ENCODE data around the gene TSPAN33.
"Not testable (repeated sequence)": the region's sequence is repeated elsewhere in the genome, so short reads cannot be mapped to it uniquely, and the experiment has no call there.

Gene TSPAN33

GRCh38 chr7:129170441-129171021, 26.0 kb downstream of the TSPAN33 start:
- DNase-seq (ENCODE audit: low read depth in 2 of 2): no peak

- DNase-seq (ENCODE audit: low read depth in 2 of 2): not testable (repeated sequence)
Measured at GRCh38 chr7:129173861-129174260, 29.4 kb downstream of the TSPAN33 start.

DNA sequence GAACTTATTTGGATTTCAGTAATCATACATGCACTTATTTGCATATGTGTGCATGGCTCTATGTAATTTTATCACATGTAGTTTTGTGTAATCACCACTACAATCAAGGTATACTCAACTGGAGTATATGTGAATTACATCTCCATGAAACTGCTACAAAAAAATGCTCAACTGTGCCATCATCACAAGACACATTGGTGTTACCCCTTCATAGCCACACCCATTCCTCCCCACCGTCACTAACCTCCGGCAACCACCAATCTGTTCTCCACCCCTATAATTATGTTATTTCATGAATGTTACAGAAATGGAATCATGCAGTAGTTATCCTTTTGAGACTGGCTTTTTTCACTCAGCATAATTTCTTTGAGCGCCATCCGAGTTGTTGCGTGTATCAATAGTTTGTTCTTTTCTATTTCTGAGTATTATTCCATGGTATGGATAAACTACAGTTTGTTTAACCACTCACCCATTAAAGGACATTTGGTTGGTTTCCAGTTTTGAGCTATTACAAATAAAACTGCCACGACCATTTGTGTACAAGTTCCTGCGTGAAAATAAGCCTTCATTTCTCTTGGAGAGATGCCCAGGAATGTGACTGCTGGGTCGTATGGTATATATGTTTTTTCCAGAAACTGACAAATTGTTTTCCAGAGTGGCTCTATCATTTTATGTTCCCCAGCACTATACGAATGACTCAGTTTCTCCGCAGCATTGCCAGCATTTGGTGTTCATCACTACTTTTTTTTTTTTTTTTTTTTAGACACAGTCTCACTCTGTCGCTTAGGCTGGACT, 32.6 kb downstream of the TSPAN33 start:
- DNase-seq (ENCODE audit: low read depth in 2 of 2): no peak

GRCh38 chr7:129184981-129185670, 40.6 kb downstream of the TSPAN33 start:
- DNase-seq (ENCODE audit: low read depth in 2 of 2): no peak

- no peak for DNase-seq (ENCODE audit: low read depth in 2 of 2)
Measured at GRCh38 chr7:129186749-129187260, 42.3 kb downstream of the TSPAN33 start.

DNA sequence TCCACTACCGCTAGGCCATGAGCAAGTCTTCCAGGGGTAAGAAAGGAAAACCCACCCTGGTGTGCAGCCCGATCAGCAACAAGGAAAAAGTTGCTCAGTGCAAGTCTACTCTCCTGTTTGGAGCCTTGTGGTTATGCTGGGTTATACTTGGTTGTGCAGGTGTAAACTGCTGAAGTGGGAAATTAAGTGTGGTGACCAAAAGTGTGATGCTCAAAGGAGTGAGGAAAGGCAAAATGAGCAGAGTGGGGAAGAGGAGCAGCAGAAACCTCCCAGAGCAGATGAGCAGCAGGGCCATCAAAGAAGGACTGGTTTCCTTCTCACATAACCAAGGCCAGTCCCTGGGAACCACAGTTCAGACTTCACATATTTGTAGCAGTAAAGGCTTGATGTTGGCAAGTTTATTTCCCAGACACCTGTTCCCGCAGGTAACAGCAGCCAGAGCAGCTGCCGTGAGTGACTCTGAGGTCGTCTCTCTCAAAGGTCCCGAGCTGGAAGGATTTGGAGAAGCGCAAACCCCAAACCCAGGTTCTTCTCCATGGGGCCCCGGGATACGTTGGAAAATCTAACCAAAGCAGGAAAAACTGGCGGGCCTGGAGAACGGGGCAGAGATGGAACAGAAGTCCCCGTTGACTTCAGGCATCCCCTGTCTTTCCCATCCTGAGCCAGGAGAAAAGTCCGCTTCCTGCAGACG, 43.3 kb downstream of the TSPAN33 start:
- DNase-seq (ENCODE audit: low read depth in 2 of 2): no peak

DNA sequence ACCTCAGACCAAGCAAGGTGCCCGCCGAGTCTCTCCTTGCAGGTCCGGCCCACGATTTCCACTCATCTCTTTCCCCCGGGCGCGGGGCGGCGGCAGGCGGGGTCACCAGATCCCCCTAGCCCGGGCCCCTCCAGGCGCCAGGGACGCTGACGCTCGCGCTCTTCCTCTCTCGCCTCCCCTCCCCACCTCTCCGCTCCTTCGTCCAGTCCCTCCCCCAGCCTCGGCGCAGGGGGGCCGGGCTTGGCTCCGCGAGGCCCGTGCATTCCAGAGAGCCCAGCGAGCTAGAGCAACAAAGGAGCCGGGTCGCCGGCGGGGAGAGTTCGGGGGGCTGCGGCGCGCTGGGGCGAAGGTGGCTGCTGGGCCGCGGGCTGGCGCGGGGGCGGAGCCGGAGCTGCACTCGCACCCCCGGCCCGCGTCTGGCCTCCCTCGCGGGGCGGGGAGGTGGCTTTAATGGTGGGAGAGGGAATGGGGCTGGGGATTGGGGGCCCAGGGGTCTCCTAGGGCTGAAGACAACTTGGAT, 43.9 kb downstream of the TSPAN33 start, which contains the start of gene SMO:
SMO (plus strand) TSS at position 262 of the 520 bp plus-strand sequence. CDS start 519 bp downstream, outside the sequence.
- no peak for DNase-seq (ENCODE audit: low read depth in 2 of 2)

GRCh38 chr7:129188892-129189660, 44.6 kb downstream of the TSPAN33 start:
- no peak for DNase-seq (ENCODE audit: low read depth in 2 of 2)

- DNase-seq (ENCODE audit: low read depth in 2 of 2): no peak
Measured at GRCh38 chr7:129189661-129190310, 45.3 kb downstream of the TSPAN33 start.

DNA sequence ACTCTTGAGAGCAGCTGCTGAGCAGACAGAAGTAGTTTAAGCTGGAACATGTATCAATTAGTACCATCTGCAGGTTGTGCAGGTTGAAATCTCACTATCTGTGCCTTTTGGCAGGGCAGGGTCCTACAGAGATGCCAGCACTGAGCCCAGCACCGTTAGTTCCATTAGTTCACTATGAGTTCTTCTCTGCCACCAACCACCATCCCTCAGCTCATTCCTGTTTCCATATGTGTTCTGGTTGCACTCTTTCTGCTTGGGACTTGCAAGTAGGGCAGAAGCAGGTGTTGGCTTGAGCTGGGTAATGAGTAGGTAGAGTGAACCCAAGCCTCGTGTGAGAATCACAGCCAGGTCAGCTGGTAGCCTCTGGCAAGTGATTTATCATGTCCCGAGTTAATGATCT, 46.8 kb downstream of the TSPAN33 start:
- DNase-seq (ENCODE audit: low read depth in 2 of 2): no peak

GRCh38 chr7:129193892-129194291, 49.4 kb downstream of the TSPAN33 start:
- no peak for DNase-seq (ENCODE audit: low read depth in 2 of 2)

DNA sequence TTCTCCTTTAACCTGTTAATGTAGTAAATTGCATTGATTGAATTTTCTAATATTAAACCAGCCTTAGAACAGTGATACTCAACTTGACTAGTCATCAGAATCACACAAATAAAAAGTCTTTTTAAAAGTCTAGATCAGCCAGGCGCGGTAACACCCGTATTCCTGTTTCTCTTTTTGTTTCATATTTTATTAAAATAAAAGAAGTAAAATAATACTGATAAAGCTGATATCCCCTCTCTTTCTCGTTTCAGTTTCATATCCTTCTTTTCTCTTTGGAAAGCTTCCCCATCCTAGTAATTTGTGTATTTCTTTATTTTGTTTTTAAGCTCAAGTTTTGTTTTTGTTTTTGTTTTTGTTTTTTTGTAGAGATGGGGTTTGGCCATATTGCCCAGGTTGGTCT, 53.3 kb downstream of the TSPAN33 start:
- DNase-seq (ENCODE audit: low read depth in 2 of 2): no peak

DNA sequence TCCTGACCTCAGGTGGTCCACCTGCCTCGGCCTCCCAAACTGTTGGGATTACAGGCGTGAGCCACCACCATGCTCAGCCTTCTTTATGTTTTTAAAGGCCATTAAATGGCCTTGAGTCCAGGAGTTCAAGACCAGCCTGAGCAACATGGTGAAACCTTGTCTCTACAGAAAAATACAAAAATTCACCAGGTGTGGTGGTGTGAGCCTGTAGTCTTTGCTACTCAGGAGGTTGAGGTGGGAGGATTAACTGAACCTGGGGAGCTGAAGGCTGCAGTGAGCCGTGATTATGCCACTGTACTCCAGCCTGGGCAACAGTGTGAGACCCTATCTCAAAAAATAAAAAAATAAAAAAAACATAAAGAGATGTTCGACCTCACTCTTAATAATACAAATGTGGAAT, 54.9 kb downstream of the TSPAN33 start:
- no peak for DNase-seq (ENCODE audit: low read depth in 2 of 2)

- no peak for DNase-seq (ENCODE audit: low read depth in 2 of 2)
Measured at GRCh38 chr7:129202058-129202777, 57.7 kb downstream of the TSPAN33 start.

GRCh38 chr7:129203050-129203741, 58.7 kb downstream of the TSPAN33 start:
- no peak for DNase-seq (ENCODE audit: low read depth in 2 of 2)

- DNase-seq (ENCODE audit: low read depth in 2 of 2): no peak
Measured at GRCh38 chr7:129205126-129205818, 60.8 kb downstream of the TSPAN33 start.

GRCh38 chr7:129205987-129206785, 61.7 kb downstream of the TSPAN33 start:
- no peak for DNase-seq (ENCODE audit: low read depth in 2 of 2)

GRCh38 chr7:129208667-129209066, 64.2 kb downstream of the TSPAN33 start:
- no peak for DNase-seq (ENCODE audit: low read depth in 2 of 2)

All from stimulated activated CD8-positive, alpha-beta memory T cell treated with anti-CD3 and anti-CD28 coated beads, Interleukin-15, amount 100 ng/mL, for 4 hours (primary cell).